Lung microvascular endothelial cell (primary cell): Measurements from ENCODE around the gene TPD52L1. TPM values are rescaled to one million over a fixed set of nuclear protein-coding genes. Genes with fewer than 3 reads are reported as not detected.

ENCODE experiments used
- DNase-seq, 2 donors: peaks; one replicate each; pipeline versions ENCODE4 v3.0.0 to v3.0.0-alpha.2; 2010; ENCODE audit warnings: low read depth in 2 of 2
- total RNA-seq: library from RNA; depleted of rRNA; stranded (reverse); fragments of >200 nt; gene quantifications from 2 replicates; pipeline ENCODE4 v1.2.1, GENCODE V29; 2014

The TPD52L1 gene
- total RNA-seq, 1 donor from 2014 or later, result 2.4 TPM

- DNase-seq, result no peak
Observed at GRCh38 chr6:125236536-125237327, 83.2 kb downstream of the TPD52L1 start.

GRCh38 chr6:125237764-125238163 is 84.2 kb downstream of the TPD52L1 start:
- DNase-seq, result no peak

GRCh38 chr6:125245109-125245508 is 91.5 kb downstream of the TPD52L1 start:
- no peak for DNase-seq

- DNase-seq, result no peak
Observed at GRCh38 chr6:125245523-125246264, 92.1 kb downstream of the TPD52L1 start.

GRCh38 chr6:125246566-125246965 is 93.0 kb downstream of the TPD52L1 start:
- no peak for DNase-seq

- no peak for DNase-seq
Observed at GRCh38 chr6:125248136-125248535, 94.6 kb downstream of the TPD52L1 start.

- no peak for DNase-seq
Observed at GRCh38 chr6:125250511-125250910, 96.9 kb downstream of the TPD52L1 start.

GRCh38 chr6:125251516-125252220 is 98.1 kb downstream of the TPD52L1 start:
- no peak for DNase-seq

- peak in 1 of 2 donors; percentile 29 for DNase-seq
Observed at GRCh38 chr6:125252891-125253290, 99.3 kb downstream of the TPD52L1 start.

GRCh38 chr6:125253881-125254280 is 100.3 kb downstream of the TPD52L1 start:
- no peak for DNase-seq

- no peak for DNase-seq
Observed at GRCh38 chr6:125254321-125254720, 100.7 kb downstream of the TPD52L1 start.

- no peak for DNase-seq
Observed at GRCh38 chr6:125255201-125255600, 101.6 kb downstream of the TPD52L1 start.

- no peak for DNase-seq
Observed at GRCh38 chr6:125257351-125257750, 103.8 kb downstream of the TPD52L1 start.

- DNase-seq, result no peak
Observed at GRCh38 chr6:125258651-125259353, 105.2 kb downstream of the TPD52L1 start.

GRCh38 chr6:125259354-125259736 is 105.8 kb downstream of the TPD52L1 start:
- DNase-seq, result no peak

GRCh38 chr6:125262016-125263013 is 108.7 kb downstream of the TPD52L1 start:
- peak in 1 of 2 donors; percentile 41 for DNase-seq

- no peak for DNase-seq
Observed at GRCh38 chr6:125264476-125264875, 110.9 kb downstream of the TPD52L1 start.

- peak; percentile 46 to 79 for DNase-seq
Observed at GRCh38 chr6:125267806-125268523, 114.4 kb downstream of the TPD52L1 start.

- DNase-seq, result no peak
Observed at GRCh38 chr6:125268765-125269164, 115.2 kb downstream of the TPD52L1 start.
